Testis (tissue), 3 donors: ENCODE results near the gene LGALS9. TPM values are rescaled to one million over a fixed set of nuclear protein-coding genes. Genes with fewer than 3 reads are reported as not detected.

ENCODE experiments used
- DNase-seq: peaks from one replicate; pipeline ENCODE4 v3.0.0-alpha.2; 2019
- H3K27ac ChIP-seq, 2 donors: fragments of 200-600 bp; sonication (generic); one replicate each; pipeline ENCODE4 v1.5.1; 2019
- H3K27me3 ChIP-seq: fragments of 200-600 bp; sonication (generic); one replicate; pipeline ENCODE4 v1.5.1; 2019
- H3K36me3 ChIP-seq: fragments of 200-600 bp; sonication (generic); one replicate; pipeline ENCODE4 v1.5.1; 2017; ENCODE audit warnings: low read depth; ENCODE audit errors: missing control alignments
- H3K4me1 ChIP-seq: fragments of 200-600 bp; sonication (generic); one replicate; pipeline ENCODE4 v1.5.1; 2019
- H3K4me3 ChIP-seq, 2 donors: fragments of 200-600 bp; sonication (generic); one replicate each; pipeline ENCODE4 v1.5.1; 2017 to 2019
- H3K9me3 ChIP-seq: fragments of 200-600 bp; sonication (generic); one replicate; pipeline ENCODE4 v1.5.1; 2017
- CTCF ChIP-seq, 3 experiments: fragments of 450-650 bp in 2 of 3; fragments of 200-600 bp in 1 of 3; sonication (generic) in 1 of 3; IDR thresholded peaks; one replicate each; pipeline ENCODE4 v1.5.1; 2016 to 2019; ENCODE audit warnings: antibody characterized with exemption in 3 of 3, mild to moderate bottlenecking in 2 of 3, moderate library complexity in 1 of 3
- POLR2A ChIP-seq: fragments of 450-650 bp; IDR thresholded peaks from one replicate; pipeline ENCODE4 v1.6.1; 2017; ENCODE audit warnings: antibody characterized with exemption, mild to moderate bottlenecking, moderate library complexity
- WGBS, 2 donors: methylation state at CpG; one replicate each; pipeline ENCODE4 v1.1.5; 2018; 5-methylcytosine and 5-hydroxymethylcytosine counted together
- intact Hi-C: fragments of 100-400 bp; cut with DNase I; formaldehyde crosslinking; loops from one replicate; pipeline ENCODE4 v1.15.1; 2023; ENCODE audit warnings: low total_unique reads
- polyA plus RNA-seq: library from polyadenylated mRNA; stranded (reverse); fragments of 350-450 nt; fragmentation: Illumina TruSeq; extraction: RNeasy Lipid Tissue Mini Kit (QIAGEN cat#74804); gene quantifications from one replicate; pipeline ENCODE4 v1.2.3, GENCODE V29; 2014; ENCODE audit warnings: low read depth, low replicate concordance; ENCODE audit not compliant: insufficient read depth
- total RNA-seq, 2 donors: library from RNA; depleted of rRNA; stranded (reverse); fragments of >200 nt; gene quantifications; one replicate each; pipeline ENCODE4 v1.2.3, GENCODE V29; 2016

Gene LGALS9
- total and polyA plus RNA-seq, 3 donors from 2014 or later, result 7.2 to 27.5 (median 7.4) TPM

- no peak for DNase-seq
- WGBS, 2 donors, result 49 to 80% methylated on average over 5 of the region's 5 CpGs
- H3K27me3 ChIP-seq, result no peaks in the 10 kb centered on the region
- TF ChIP-seq CTCF (IDR thresholded peaks at IDR 0.05), result no peak
- no peak for TF ChIP-seq POLR2A
- H3K9me3 ChIP-seq, result no peaks in the 10 kb centered on the region
- H3K36me3 ChIP-seq, result no peaks in the 10 kb centered on the region
- H3K4me1 ChIP-seq, result no peaks in the 10 kb centered on the region
- intact Hi-C loops, result loop anchor here (5.0 kb wide), 1 partner anchor 100 kb away; no protein-coding TSS in a partner anchor
- no peak overlapping the region for H3K4me3 ChIP-seq
- H3K27ac ChIP-seq, result no peak overlapping the region
Observed at GRCh38 chr17:27657620-27658019, 26.6 kb downstream of the LGALS9 start.

- intact Hi-C loops, result loop anchor here (5.0 kb wide), 1 partner anchor 98 kb away; no protein-coding TSS in a partner anchor
- H3K9me3 ChIP-seq, result no peaks in the 10 kb centered on the region
- no peaks in the 10 kb centered on the region for H3K27me3 ChIP-seq
- no peak overlapping the region for H3K4me3 ChIP-seq
- no peak for DNase-seq
- WGBS, 2 donors, result 84 to 94% methylated on average over 6 of the region's 6 CpGs
- H3K36me3 ChIP-seq, result no peaks in the 10 kb centered on the region
- TF ChIP-seq POLR2A (no peak), CTCF (IDR thresholded peaks at IDR 0.05) (no peak)
- H3K27ac ChIP-seq, result no peak overlapping the region
- no peaks in the 10 kb centered on the region for H3K4me1 ChIP-seq
Observed at GRCh38 chr17:27659683-27660082, 28.7 kb downstream of the LGALS9 start.

GRCh38 chr17:27660436-27660835 is 29.4 kb downstream of the LGALS9 start:
- DNase-seq, result no peak
- Histone ChIP-seq H3K27me3 (no peaks in the 10 kb centered on the region), H3K27ac (no peak overlapping the region), H3K4me3 (no peak overlapping the region), H3K9me3 (no peaks in the 10 kb centered on the region), H3K4me1 (no peaks in the 10 kb centered on the region), H3K36me3 (no peaks in the 10 kb centered on the region)
- TF ChIP-seq CTCF (IDR thresholded peaks at IDR 0.05) (no peak), POLR2A (no peak)
- WGBS, 2 donors, result 64 to 97% methylated on average over 2 to 3 of the region's 3 CpGs
- intact Hi-C loops, result no loop called here

- Histone ChIP-seq H3K4me3 (no peak overlapping the region), H3K4me1 (no peaks in the 10 kb centered on the region), H3K9me3 (no peaks in the 10 kb centered on the region), H3K36me3 (no peaks in the 10 kb centered on the region), H3K27ac (no peak overlapping the region), H3K27me3 (no peaks in the 10 kb centered on the region)
- no peak for DNase-seq
- intact Hi-C loops, result no loop called here
- 83 to 92% methylated on average over 8 of the region's 8 CpGs for WGBS, 2 donors
- TF ChIP-seq POLR2A, result no peak
- TF ChIP-seq CTCF (IDR thresholded peaks at IDR 0.05), result no peak
Observed at GRCh38 chr17:27663936-27664605, 33.1 kb downstream of the LGALS9 start.

GRCh38 chr17:27664606-27664965 is 33.6 kb downstream of the LGALS9 start:
- no peak for DNase-seq
- Histone ChIP-seq H3K27ac (no peak overlapping the region), H3K36me3 (no peaks in the 10 kb centered on the region), H3K9me3 (no peaks in the 10 kb centered on the region), H3K4me1 (no peaks in the 10 kb centered on the region), H3K4me3 (no peak overlapping the region), H3K27me3 (no peaks in the 10 kb centered on the region)
- intact Hi-C loops, result no loop called here
- TF ChIP-seq POLR2A (no peak), CTCF (IDR thresholded peaks at IDR 0.05) (no peak)
- 85 to 89% methylated on average over 2 of the region's 2 CpGs for WGBS, 2 donors
